Activated gamma-delta T cell treated with Interleukin-2 at 50 U/mL for 16 hours (primary cell): Measurements from ENCODE around the gene AHDC1.
A peak's percentile ranks its signal among the peaks of the same experiment; 100 is the strongest.
"Not testable (repeated sequence)": the region's sequence is repeated elsewhere in the genome, so short reads cannot be mapped to it uniquely, and the experiment has no call there.

Experiments
- DNase-seq: peaks from one replicate; pipeline ENCODE4 v3.0.0-alpha.2; 2020

AHDC1 gene

DNA sequence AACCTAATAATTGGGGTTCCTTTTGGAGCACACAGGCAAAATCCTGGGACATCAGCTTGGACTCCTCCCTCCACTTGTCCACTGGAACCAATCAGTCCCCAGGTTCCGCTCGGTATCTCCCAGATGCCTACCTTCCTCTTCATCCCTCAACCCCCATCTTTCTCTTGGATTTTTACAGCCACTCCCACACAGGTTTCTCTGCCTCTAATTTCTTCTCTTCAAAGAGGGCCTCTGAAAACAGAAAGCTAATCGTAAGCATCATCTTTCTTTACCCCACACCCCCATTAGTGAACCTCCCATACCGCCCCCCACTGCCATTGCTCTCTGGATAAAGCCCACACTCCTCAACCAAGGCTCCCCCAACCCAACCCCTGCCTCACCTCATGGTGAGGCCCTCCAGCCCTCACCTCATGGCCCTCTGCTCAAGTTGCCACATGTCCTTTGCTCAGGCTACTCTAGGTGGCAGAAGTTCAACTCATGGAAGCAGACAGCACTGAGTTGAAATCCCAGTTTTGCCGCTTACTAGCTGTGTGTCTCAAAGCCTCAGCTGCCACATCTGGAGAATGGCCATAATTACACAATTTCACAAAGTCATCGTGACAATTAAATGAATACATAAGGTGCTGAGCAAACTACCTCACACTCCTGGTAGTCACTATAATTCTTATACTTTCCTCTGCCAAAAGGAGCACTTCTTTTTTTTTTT lies 95.8 kb downstream of the AHDC1 start:
- no peak for DNase-seq

DNA sequence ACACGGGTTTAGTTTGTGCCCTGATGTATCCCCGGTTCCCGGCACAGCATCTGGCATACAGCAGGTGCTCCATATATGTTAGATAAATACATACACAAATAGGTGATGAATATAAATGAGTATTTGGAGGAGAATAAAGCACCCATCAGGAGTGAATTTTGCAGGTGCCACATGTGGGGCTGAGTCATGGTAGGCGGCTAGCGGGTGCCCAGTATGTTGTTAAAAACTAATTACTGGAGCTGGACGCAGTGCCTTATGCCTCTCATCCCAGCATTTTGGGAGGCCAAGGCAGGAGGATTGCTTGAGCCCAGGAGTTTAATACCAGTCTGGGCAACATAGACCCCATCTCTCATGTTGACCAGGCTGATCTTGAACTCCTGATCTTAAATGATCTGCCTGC lies 97.2 kb downstream of the AHDC1 start:
- no peak for DNase-seq

DNA sequence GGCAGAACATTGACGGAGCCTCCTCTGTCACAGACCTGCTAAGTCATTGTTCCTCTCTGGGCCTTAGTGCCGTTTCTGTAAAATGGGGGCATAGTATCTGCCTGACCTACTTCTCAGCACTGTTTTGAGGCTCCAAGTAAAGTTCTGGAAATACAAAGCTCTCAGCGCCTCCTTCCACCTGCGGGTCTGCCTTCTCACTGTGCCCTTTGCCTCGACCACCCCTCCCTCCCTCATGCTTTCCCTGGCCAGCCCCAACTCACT lies 98.6 kb downstream of the AHDC1 start:
- DNase-seq: no peak

DNA sequence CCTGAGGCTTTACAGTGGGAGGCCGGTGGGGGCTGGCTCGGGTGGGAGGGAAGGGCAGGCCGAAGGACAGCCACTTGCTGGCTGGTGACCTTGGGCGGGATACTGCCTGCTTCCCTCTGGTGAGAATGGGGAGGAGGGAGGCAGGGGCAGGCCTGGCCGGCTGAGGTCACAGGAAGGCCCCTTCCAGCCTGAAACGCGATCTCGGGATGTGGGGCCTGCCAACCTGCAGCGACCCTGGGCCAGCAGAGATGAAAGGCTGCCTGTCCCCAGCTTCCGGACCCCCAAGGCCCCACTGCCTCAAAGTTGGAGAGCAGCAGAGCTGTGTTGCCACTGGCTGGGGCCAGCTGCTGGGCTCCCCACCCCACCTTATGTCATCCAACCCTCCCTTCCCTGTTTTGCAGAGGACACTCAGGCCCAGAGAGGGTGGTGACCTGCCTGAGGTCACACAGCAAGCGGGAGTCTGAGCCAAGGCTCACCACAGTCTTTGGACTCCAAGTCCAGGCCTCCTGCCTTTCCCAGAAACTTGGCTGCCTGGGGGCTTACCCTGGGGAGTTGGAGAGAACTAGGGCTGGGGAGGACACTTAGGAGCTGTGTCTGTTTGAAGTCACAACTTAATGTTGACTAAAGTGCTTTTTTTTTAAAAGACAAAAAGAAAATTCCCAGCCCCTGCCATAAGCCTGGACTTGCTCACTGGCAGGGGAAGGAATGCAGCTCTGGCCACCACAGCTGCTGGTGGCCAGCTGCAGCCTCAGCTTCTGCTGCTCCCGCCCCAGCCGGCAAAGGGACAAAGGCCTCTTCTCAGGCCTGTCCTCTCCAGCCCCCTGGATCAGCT lies 99.1 kb downstream of the AHDC1 start:
- DNase-seq: no peak

DNA sequence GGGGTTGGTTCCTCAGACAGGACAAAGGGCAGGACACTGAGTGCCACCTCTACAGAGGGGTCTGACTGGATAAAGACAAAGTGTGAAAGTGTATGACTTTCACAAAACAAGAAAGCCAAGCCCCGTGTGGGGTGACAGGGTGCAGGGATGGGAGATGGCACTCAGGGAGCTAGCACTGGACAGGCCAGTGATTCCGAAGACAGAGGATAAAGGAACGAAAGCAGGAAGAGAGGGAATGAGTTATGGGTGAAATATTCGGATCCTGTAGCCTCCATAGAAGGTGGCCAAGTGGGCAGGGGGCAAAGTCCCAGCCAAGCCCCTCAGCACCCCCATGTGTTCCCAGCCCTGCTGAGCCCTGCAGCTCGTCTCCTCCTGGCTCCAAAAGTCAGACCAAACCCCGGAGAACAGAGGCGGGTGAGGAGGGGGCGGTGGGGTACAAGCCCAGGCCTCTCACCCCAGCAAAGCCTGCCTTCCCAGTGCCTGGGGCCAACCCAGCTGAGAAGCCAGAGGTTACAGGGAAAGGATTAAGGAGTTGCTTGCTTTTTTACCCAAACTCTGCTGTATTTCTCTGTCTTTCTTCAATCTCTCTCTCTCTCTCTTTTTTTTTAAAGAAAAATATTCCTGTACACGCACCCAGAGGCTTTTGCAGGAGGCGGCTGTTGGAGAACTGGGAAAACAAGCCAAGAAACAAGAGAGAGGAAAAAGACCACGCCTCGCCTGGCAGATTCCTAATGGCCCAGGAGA lies 99.9 kb downstream of the AHDC1 start:
- no peak for DNase-seq

DNA sequence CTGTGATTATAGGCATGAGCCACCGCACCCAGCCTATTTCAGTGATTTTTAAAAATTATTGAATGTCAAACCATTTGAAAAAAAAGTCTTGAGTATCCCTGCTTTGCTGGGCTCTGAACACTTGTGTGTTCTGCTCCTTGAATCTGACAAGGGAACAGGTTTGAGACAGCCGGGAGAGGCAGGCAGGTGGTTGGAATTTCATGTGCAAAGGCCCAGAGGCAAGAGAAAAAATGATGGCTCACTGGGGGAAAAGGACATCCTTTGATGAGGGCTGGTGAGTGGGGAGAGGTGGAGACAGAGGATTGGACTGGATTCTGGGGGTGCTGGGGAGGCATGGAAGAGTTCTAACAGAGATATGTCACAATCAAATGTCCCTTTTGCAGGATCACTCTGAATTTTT lies 100.9 kb downstream of the AHDC1 start:
- no peak for DNase-seq

DNA sequence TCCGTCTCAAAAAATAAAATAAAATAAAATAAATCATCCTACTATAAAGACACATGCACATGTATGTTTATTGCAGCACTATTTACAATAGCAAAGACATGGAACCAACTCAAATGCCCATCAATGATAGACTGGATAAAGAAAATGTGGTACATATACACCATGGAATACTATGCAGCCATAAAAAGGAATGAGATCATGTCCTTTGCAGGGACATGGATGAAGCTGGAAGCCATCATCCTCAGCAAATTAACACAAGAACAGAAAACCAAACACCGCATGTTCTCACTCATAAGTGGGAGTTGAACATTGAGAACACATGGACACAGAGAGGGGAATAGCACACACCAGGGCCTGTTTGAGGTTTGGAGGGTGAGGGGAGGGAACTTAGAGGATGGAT lies 102.8 kb downstream of the AHDC1 start:
- DNase-seq: not testable (repeated sequence)

DNA sequence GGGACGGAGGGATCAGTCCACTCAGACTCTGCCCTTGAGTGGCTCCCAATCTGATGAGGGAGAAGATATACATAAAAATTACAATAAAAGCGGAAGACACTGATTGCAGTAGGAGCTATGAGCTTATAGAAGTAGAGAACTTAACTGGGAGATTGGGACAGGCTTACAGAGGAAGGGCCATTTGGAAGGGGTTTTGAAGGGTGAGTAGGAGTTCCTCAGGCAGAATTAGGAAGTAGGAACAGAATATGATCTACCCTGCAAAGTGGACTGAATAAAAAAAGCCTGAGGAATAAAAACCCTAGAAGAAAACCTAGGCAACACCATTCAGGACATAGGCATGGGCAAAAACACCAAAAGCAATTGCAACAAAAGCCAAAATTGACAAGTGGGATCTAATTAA lies 104.8 kb downstream of the AHDC1 start:
- DNase-seq: no peak

DNA sequence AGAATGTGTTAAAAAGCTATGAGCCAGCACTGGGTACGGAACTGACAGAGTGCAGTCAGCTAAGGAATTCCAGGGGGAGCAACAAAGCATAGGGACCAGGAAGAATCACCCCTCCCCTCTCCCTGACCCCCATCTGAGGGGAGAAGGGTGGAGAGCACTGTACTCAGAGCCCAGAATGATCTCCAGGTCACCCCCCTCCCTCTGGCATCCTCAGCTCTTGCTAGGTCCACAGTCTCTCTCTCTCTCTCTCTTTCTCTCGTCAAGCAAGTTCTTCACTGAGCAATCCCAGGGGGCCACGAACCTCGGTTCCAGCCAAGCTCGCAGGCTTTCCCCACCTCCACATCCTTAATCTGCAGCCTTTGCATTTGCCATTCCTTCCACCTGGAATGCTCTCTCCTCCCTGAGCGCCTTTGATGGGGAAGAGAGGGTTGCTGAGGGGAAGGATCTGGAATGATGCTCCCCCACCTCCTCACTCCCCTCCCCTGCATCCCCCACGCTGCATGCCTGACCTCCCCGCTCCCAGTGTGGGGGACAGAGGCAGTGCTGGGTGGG lies 107.3 kb downstream of the AHDC1 start:
- DNase-seq: no peak

DNA sequence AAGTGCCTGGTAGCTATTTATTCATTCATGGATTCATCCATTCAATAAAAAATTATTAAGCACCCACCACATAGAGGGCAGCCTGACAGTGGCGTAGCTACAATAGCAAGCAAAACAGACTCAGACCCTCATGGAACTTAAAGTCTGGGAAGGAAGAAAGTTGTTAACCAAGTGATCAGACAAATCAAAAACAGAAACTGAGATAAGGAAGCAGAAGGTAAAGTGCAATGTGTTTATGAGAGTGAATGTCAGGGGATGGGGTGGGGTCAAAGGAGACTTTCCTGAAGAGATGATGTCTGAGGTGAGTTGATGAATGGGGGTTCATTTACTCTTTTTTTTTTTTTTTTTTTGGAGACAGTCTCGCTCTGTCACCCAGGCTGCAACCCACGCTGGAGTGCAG lies 111.1 kb downstream of the AHDC1 start:
- DNase-seq: no peak

DNA sequence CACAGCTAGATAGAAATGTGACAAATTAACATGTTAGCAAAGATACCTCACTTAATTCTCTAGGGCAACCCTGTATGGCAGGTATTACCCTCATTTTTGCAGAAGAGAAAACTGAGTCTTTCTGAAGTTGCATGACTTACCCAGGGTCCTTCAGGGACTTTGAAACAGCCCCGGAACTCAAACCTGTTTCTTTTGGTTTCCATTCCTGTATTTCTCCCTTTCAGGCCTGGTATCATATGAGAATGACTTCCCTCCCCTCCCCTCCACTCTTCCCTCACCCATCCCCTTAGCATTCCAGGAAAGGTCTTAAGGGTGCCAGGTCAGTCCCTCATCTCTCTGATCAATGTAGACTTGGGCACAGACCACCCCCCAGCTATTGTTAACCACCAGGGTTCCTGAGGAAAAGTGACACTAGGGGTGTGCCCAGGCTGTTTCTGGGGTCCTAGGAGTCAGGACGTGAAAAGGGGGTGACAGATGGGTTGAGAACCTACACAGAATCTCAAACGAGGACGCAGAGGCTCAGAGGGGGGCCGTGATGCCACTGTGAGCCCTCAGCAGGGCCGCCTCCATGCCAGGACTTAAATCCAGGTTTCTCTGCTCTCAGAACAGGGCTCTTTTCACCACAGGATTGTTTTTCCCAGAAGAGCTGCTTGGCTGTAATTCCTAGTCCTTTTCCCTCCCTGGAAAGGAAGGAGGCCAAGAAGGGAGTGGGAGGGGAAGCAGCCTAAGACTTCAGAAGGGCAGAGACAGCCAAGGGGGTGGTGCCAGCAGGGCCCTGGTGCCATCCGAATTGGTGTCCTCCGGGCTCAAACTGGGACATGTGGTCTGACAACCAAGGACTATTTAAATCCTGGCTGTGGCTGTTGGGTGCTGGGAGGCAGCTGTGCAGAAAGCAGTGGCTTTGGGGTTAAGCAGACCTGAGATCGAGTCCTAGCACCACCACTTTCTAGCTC lies 111.9 kb downstream of the AHDC1 start:
- DNase-seq: no peak

DNA sequence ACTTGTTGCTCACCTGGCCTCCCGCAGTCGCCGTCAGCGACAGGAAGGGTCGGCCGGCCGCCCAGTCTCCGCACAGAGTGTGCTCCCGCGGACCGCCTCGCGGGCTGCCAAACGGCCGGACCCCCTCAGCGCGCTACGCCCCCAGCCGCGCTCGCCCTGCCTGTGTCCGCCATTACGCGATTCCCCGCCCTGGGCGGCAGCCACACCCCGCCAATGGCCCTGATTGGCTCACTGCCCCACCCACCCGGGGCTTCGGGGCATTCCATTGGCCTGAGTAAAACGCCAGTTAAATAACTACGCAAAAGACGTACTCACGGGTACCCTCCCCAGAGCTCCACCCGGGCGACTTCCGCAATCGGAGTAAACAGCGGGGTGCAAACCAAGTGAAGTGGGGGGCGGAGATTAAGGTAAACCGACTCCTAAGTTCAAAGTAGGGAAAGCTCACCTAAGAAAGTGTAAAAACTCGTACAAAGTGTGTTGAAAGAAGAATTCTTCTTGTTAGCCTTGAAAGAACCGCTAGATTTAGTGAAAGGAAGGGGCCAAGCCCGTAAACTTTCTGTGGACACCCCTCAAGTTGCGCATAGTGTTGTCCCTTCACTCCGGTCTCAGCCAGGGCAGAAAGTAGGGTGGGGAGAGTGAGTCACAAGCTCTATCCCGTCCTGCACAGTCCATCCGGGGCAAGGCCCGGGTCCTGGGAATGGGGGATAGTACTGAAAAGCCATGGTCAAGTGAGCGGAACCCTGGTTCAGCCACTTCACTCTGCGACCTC lies 113.8 kb downstream of the AHDC1 start, which contains the start of gene WASF2:
Gene WASF2, minus strand, starts transcription at position 195 of the 769 bp plus-strand sequence. CDS start 61,277 bp downstream, outside the sequence.
- DNase-seq: peak; percentile 97

DNA sequence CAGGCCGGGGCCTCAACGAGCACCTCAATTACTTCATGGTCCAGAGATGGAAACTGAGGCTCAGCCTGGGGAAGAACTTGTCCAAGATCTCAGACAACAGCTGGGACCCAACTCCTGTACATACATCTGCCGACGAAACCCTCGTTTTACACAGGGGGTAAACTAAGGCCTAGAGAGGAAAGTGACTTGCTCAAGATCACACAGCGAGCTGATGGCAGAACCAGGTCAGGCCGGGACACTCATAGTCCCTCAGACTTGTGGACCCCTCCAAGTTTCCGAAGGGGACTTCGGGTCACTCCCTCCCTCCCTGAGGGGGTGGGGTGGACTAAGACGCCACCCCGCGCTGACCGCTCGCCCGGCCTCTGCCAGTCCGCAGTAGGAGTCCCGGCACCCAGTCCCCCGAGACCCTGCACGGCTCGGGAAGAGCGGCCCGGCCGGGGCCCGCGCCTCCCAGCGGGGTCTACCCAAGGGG lies 114.4 kb downstream of the AHDC1 start:
- peak; percentile 5 for DNase-seq

DNA sequence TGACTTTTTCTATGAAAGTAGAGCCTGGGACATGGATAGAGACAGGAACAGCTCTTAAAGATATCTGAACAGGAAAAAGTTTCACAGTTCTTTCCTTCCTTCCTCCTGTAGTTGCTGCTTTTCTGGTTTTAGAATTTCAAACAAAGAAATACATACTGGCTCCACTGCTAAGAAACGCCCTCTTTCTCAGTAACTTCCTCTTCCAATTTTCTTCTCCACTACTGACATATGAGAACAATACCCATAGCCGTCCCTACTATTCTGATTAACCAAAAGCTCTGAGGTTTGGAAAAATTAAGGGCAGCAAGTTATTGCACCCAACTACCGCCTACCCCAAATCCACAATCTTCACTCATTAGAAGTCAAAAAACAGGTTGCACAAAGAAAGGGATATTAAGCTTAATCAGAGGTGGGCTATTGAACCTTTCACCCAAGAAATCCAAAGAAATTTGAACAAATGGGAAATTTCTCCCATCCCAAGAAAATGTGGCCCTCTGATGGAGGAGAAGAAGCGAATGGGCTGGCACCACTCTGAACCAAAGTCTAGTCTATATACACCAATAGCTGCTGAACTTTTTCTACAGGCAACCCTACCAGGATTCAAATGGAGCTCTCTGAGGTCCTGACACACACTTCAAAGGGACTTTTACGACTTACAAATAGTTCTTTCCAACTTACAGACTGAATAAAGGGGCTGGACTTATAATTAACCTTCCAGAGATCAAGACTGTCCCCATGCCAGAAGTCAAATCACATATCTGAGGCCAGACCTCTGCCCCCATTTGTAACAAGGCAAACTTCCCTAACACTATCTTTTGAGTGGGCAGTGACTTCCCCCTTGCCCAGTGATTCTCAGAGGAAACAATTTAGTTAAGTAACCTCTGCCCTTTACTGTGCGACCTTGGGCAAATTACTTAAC lies 115.7 kb downstream of the AHDC1 start:
- DNase-seq: no peak

DNA sequence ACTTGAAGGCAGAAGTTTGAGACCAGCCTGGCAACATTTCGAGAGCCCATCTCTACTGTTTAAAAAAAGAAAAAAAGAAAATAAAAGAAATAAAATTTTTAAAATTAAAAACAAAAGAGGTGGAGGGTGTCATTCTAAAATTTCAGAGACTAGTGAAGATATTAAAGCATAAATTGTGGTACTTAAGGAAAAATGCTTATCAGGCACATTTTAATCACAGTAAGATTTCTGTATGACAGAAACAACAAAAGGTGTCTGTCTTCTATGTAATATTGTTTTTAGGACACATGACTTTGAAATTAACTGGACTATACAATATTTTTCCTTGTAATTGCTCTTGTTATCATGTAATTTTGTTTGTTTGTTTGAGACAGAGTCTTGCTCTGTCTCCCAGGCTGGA lies 118.6 kb downstream of the AHDC1 start:
- DNase-seq: no peak
